Naive thymus-derived CD8-positive, alpha-beta T cell (primary cell): Measurements from ENCODE around the gene TMCO6. TPM values are rescaled to one million over a fixed set of nuclear protein-coding genes. Genes with fewer than 3 reads are reported as not detected.
"Not testable (repeated sequence)": the region's sequence is repeated elsewhere in the genome, so short reads cannot be mapped to it uniquely, and the experiment has no call there.

Source experiments
- ATAC-seq, 2 donors: fragments of 150-1000 bp; cut with Tn5 transposase in 1 of 2; sonication (Bioruptor Pico), chemical (Tn5 transposase) in 1 of 2; 1 replicate in 1 of 2; 2 replicates in 1 of 2; pipeline ENCODE4 v1.10.0; 2021; ENCODE audit warnings: mild to moderate bottlenecking in 2 of 2, moderate library complexity in 2 of 2
- POLR2A ChIA-PET: fragments of 350-600 bp; sonication (Branson Sonifier 250); formaldehyde crosslinking; loops from one replicate; lab custom pipeline; 2021; ENCODE audit warnings: antibody characterized with exemption; lab: Charles Lee
- DNase-seq, 10 donors: peaks; one replicate each; pipeline versions ENCODE4 v3.0.0 to v3.0.0-alpha.2; 2020 to 2022
- H3K27ac Mint-ChIP-seq, 10 donors: one replicate each; pipeline ENCODE4 v1.8.0; 2020 to 2022; ENCODE audit warnings: mild to moderate bottlenecking in 10 of 10, mixed read lengths in 10 of 10, moderate library complexity in 4 of 10, inconsistent platforms in 1 of 10
- H3K27me3 Mint-ChIP-seq, 5 donors: one replicate each; pipeline ENCODE4 v1.8.0; 2021 to 2022; ENCODE audit warnings: mixed read lengths in 5 of 5
- H3K36me3 Mint-ChIP-seq, 3 donors: one replicate each; pipeline ENCODE4 v1.8.0; 2020 to 2022; ENCODE audit warnings: mixed read lengths in 3 of 3, mild to moderate bottlenecking in 2 of 3, inconsistent platforms in 1 of 3
- H3K4me1 Mint-ChIP-seq, 4 donors: one replicate each; pipeline ENCODE4 v1.8.0; 2021 to 2022; ENCODE audit warnings: mixed read lengths in 4 of 4
- H3K4me3 Mint-ChIP-seq, 10 donors: one replicate each; pipeline ENCODE4 v1.8.0; 2020 to 2022; ENCODE audit warnings: mild to moderate bottlenecking in 10 of 10, mixed read lengths in 10 of 10, moderate library complexity in 6 of 10, inconsistent platforms in 1 of 10
- H3K9me3 Mint-ChIP-seq, 9 donors: one replicate each; pipeline ENCODE4 v1.8.0; 2020 to 2022; ENCODE audit warnings: mixed read lengths in 9 of 9, mild to moderate bottlenecking in 3 of 9, inconsistent platforms in 1 of 9, moderate library complexity in 1 of 9
- polyA plus RNA-seq, 3 donors: library from polyadenylated mRNA; unstranded; fragments of 300-500 nt; fragmentation: Illumina TruSeq; gene quantifications; one replicate each; pipeline ENCODE4 v1.2.3, GENCODE V29; 2021
- total RNA-seq, 8 experiments: library from RNA in 2 of 8; stranded (reverse) in 2 of 8; gene quantifications; one replicate each; pipeline ENCODE4 v1.2.3 and lab custom pipeline; 2021 to 2026

TMCO6 gene
- total and polyA plus RNA-seq, 5 experiments from 2014 or later, result 11.5 to 55.8 (median 20.5) TPM

GRCh38 chr5:140605879-140606278 lies 33.4 kb upstream of the TMCO6 start:
- no peak for ATAC-seq

GRCh38 chr5:140607031-140607430 lies 32.2 kb upstream of the TMCO6 start:
- H3K27ac Mint-ChIP-seq, result no peak overlapping the region
- DNase-seq, result no peak
- peaks cover 0 to 22% (median 4%) of the 10 kb centered on the region in 4 donors for H3K4me1 Mint-ChIP-seq
- POLR2A ChIA-PET, result no interaction called here
- peaks cover 0 to 2% (median 0%) of the 10 kb centered on the region in 9 donors for H3K9me3 Mint-ChIP-seq
- no peaks in the 10 kb centered on the region for H3K36me3 Mint-ChIP-seq
- no peak overlapping the region for H3K4me3 Mint-ChIP-seq
- ATAC-seq, result no peak
- peaks cover 0 to 10% (median 0%) of the 10 kb centered on the region in 5 donors for H3K27me3 Mint-ChIP-seq

More at GRCh38 chr5:140605879-140606278, 33.4 kb upstream of the TMCO6 start:
- H3K4me1 Mint-ChIP-seq, result peaks cover 0 to 13% (median 1%) of the 10 kb centered on the region in 4 donors
- POLR2A ChIA-PET, result no interaction called here
- H3K9me3 Mint-ChIP-seq, result no peaks in the 10 kb centered on the region
- DNase-seq, result no peak
- no peaks in the 10 kb centered on the region for H3K36me3 Mint-ChIP-seq
- H3K4me3 Mint-ChIP-seq, result no peak overlapping the region
- H3K27ac Mint-ChIP-seq, result no peak overlapping the region
- peaks cover 0 to 3% (median 0%) of the 10 kb centered on the region in 5 donors for H3K27me3 Mint-ChIP-seq

GRCh38 chr5:140608722-140609121 lies 30.5 kb upstream of the TMCO6 start:
- DNase-seq (no peak), ATAC-seq (no peak)
- Mint-ChIP-seq H3K36me3 (peaks cover 0 to 2% (median 2%) of the 10 kb centered on the region in 3 donors), H3K9me3 (peaks cover 0 to 2% (median 0%) of the 10 kb centered on the region in 9 donors), H3K27ac (no peak overlapping the region), H3K27me3 (peaks cover 4 to 23% (median 12%) of the 10 kb centered on the region in 5 donors), H3K4me3 (no peak overlapping the region), H3K4me1 (peaks cover 0 to 26% (median 6%) of the 10 kb centered on the region in 4 donors)
- POLR2A ChIA-PET, result no interaction called here

GRCh38 chr5:140609126-140609525 lies 30.1 kb upstream of the TMCO6 start:
- Mint-ChIP-seq H3K4me3 (no peak overlapping the region), H3K27me3 (peaks cover 4 to 25% (median 12%) of the 10 kb centered on the region in 5 donors), H3K4me1 (peaks cover 0 to 26% (median 6%) of the 10 kb centered on the region in 4 donors), H3K27ac (no peak overlapping the region), H3K9me3 (peaks cover 0 to 2% (median 0%) of the 10 kb centered on the region in 9 donors), H3K36me3 (peaks cover 0 to 2% (median 2%) of the 10 kb centered on the region in 3 donors)
- POLR2A ChIA-PET, result no interaction called here
- ATAC-seq, result no peak
- no peak for DNase-seq

GRCh38 chr5:140611020-140611521 lies 28.2 kb upstream of the TMCO6 start:
- Mint-ChIP-seq H3K9me3 (peaks cover 0 to 2% (median 0%) of the 10 kb centered on the region in 9 donors), H3K4me1 (peaks cover 0 to 26% (median 6%) of the 10 kb centered on the region in 4 donors), H3K36me3 (peaks cover 0 to 2% (median 2%) of the 10 kb centered on the region in 3 donors), H3K27ac (peak overlapping the region in 1 of 10 donors; percentile 1), H3K4me3 (no peak overlapping the region), H3K27me3 (peaks cover 4 to 31% (median 12%) of the 10 kb centered on the region in 5 donors)
- no peak for ATAC-seq
- POLR2A ChIA-PET, result no interaction called here
- no peak for DNase-seq

GRCh38 chr5:140622301-140622700 lies 16.9 kb upstream of the TMCO6 start:
- Mint-ChIP-seq H3K9me3 (peaks cover 0 to 4% (median 0%) of the 10 kb centered on the region in 9 donors), H3K4me3 (no peak overlapping the region), H3K36me3 (no peaks in the 10 kb centered on the region), H3K4me1 (no peaks in the 10 kb centered on the region), H3K27me3 (peaks cover 0 to 17% (median 7%) of the 10 kb centered on the region in 5 donors), H3K27ac (no peak overlapping the region)
- POLR2A ChIA-PET, result no interaction called here
- ATAC-seq (no peak), DNase-seq (no peak)

GRCh38 chr5:140623061-140623460 lies 16.2 kb upstream of the TMCO6 start:
- H3K4me1 Mint-ChIP-seq, POLR2A ChIA-PET, H3K27ac Mint-ChIP-seq, H3K9me3 Mint-ChIP-seq, DNase-seq, H3K36me3 Mint-ChIP-seq, ATAC-seq: not testable (repeated sequence)
- peak overlapping the region in 1 of 10 donors; percentile 52 for H3K4me3 Mint-ChIP-seq
- H3K27me3 Mint-ChIP-seq, result peaks cover 0 to 16% (median 8%) of the 10 kb centered on the region in 5 donors

- DNase-seq, ATAC-seq, H3K4me3 Mint-ChIP-seq, H3K4me1 Mint-ChIP-seq, H3K27ac Mint-ChIP-seq, H3K36me3 Mint-ChIP-seq, H3K9me3 Mint-ChIP-seq, POLR2A ChIA-PET: not testable (repeated sequence)
- peaks cover 0 to 13% (median 8%) of the 10 kb centered on the region in 5 donors for H3K27me3 Mint-ChIP-seq
Measured at GRCh38 chr5:140624886-140625285, 14.4 kb upstream of the TMCO6 start.

GRCh38 chr5:140627972-140628371 lies 11.3 kb upstream of the TMCO6 start:
- DNase-seq (no peak), ATAC-seq (no peak)
- Mint-ChIP-seq H3K4me3 (no peak overlapping the region), H3K27ac (no peak overlapping the region), H3K4me1 (peaks cover 3 to 20% (median 16%) of the 10 kb centered on the region in 4 donors), H3K36me3 (no peaks in the 10 kb centered on the region), H3K9me3 (peaks cover 0 to 6% (median 0%) of the 10 kb centered on the region in 9 donors), H3K27me3 (peaks cover 0 to 14% (median 3%) of the 10 kb centered on the region in 5 donors)
- POLR2A ChIA-PET, result interaction anchor here (0.7 kb wide), 1 partner anchor 73 kb away, joined by 3 read pairs; no protein-coding TSS in a partner anchor

- Mint-ChIP-seq H3K4me1 (peaks cover 8 to 27% (median 22%) of the 10 kb centered on the region in 4 donors), H3K4me3 (no peak overlapping the region), H3K36me3 (no peaks in the 10 kb centered on the region), H3K9me3 (peaks cover 0 to 6% (median 0%) of the 10 kb centered on the region in 9 donors), H3K27ac (no peak overlapping the region), H3K27me3 (peaks cover 0 to 19% (median 3%) of the 10 kb centered on the region in 5 donors)
- POLR2A ChIA-PET, result interaction anchor here (0.5 to 0.7 kb wide), 2 partner anchors 74 to 255 kb away, joined by 3 read pairs; no protein-coding TSS in a partner anchor
- no peak for ATAC-seq
- DNase-seq, result no peak
Measured at GRCh38 chr5:140628711-140629110, 10.5 kb upstream of the TMCO6 start.

- POLR2A ChIA-PET, result interaction anchor here (1.0 to 5.7 kb wide), 4 partner anchors 11 to 83 kb away, joined by 3 to 54 read pairs (median 15); partner anchors contain the start of genes APBB3, EIF4EBP3, IK and NDUFA2
- Mint-ChIP-seq H3K9me3 (peaks cover 0 to 6% (median 0%) of the 10 kb centered on the region in 9 donors), H3K4me3 (peak overlapping the region in 6 of 10 donors; percentile 48 to 90 (median 81)), H3K27ac (peak overlapping the region in 2 of 10 donors; percentile 20 to 53), H3K36me3 (no peaks in the 10 kb centered on the region), H3K27me3 (peaks cover 0 to 17% (median 3%) of the 10 kb centered on the region in 5 donors), H3K4me1 (peaks cover 10 to 34% (median 28%) of the 10 kb centered on the region in 4 donors)
- ATAC-seq, result no peak
- no peak for DNase-seq
Measured at GRCh38 chr5:140630292-140631035, 8.8 kb upstream of the TMCO6 start.

- Mint-ChIP-seq H3K4me3 (peak overlapping the region; percentile 48 to 90 (median 78)), H3K4me1 (peaks cover 10 to 35% (median 28%) of the 10 kb centered on the region in 4 donors), H3K9me3 (peaks cover 0 to 6% (median 0%) of the 10 kb centered on the region in 9 donors), H3K36me3 (no peaks in the 10 kb centered on the region), H3K27me3 (peaks cover 0 to 17% (median 3%) of the 10 kb centered on the region in 5 donors), H3K27ac (peak overlapping the region in 4 of 10 donors; percentile 20 to 53 (median 30))
- no peak for ATAC-seq
- POLR2A ChIA-PET, result interaction anchor here (1.0 to 5.7 kb wide), 4 partner anchors 10 to 81 kb away, joined by 3 to 54 read pairs (median 18); partner anchors contain the start of genes APBB3, IK, NDUFA2 and SLC35A4
- DNase-seq, result no peak
Measured at GRCh38 chr5:140631036-140631417, 8.2 kb upstream of the TMCO6 start.
